ENCODE measurements around the gene EYS. TPM values are rescaled to one million over a fixed set of nuclear protein-coding genes. Genes with fewer than 3 reads are reported as not detected.
A peak's percentile ranks its signal among the peaks of the same experiment; 100 is the strongest.

Gene EYS
- total and polyA plus RNA-seq, 2 of the 8 experiments (the other 6 are each of a cell fraction or from before 2014, with no cell fraction given) = 0.05 to 0.13 TPM

DNA sequence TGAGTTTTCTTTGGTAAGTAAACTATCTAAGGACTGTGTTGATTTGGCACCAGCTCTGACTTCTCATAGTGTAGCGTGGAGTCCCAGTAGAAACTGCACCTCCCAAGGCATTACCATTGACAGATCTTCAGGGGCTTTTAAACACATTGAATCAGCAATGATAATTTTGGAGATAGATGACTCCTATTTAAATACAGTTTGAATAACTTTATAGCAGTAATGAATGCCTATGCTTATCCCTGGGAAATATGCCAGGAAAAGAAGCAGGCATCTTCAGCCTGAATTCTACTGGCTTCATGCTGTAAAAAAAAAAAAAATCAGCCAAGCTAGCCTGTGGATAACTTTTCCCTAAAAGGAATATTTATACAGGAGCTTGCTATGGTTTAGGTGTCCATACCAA is 895.9 kb downstream of the EYS start:
- H3K4me1 ChIP-seq (replicated peaks in 1 of 4; ENCODE audit: control insufficient read depth in 3 of 4, insufficient read depth in 4 of 4, low read length in 3 of 4) = no peaks in the 10 kb centered on the region
- H4K91ac ChIP-seq (replicated peaks; ENCODE audit: insufficient read length, low read length) = no peak overlapping the region
- H3K27ac ChIP-seq (ENCODE audit: low read depth, low read length) = no peak overlapping the region
- no peak overlapping the region for H3K23ac ChIP-seq (ENCODE audit: insufficient read length)
- H3K4me2 ChIP-seq (ENCODE audit: insufficient read depth in 1 of 2, low read depth in 2 of 2, low read length in 2 of 2) = no peak overlapping the region
- no peak overlapping the region for H3K9ac ChIP-seq (replicated peaks in 1 of 4; ENCODE audit: extremely low read depth in 1 of 4, low read depth in 3 of 4, low read length in 3 of 4)
- H3K79me1 ChIP-seq (ENCODE audit: low read depth, low read length) = no peaks in the 10 kb centered on the region
- H3K27me3 ChIP-seq (replicated peaks in 1 of 4; ENCODE audit: control insufficient read depth in 3 of 4, extremely low read depth in 1 of 4, insufficient read depth in 3 of 4, low read length in 3 of 4) = no peaks in the 10 kb centered on the region
- no peaks in the 10 kb centered on the region for H3K79me2 ChIP-seq (ENCODE audit: control insufficient read depth in 1 of 2, insufficient read depth in 2 of 2, low read length in 2 of 2)
- H2BK120ac ChIP-seq (replicated peaks; ENCODE audit: low read depth, low read length) = no peak overlapping the region
- H4K8ac ChIP-seq (ENCODE audit: extremely low read depth, insufficient read depth, low read length) = no peak overlapping the region
- H4K5ac ChIP-seq (ENCODE audit: insufficient read length, low read depth, low read length) = no peak overlapping the region
- H2BK15ac ChIP-seq (ENCODE audit: low read length) = no peak overlapping the region
- no peaks in the 10 kb centered on the region; the same call in 1 of the 2 replicates for H3K23me2 ChIP-seq (ENCODE audit: low read depth, low read length)
- no peaks in the 10 kb centered on the region for H3K36me3 ChIP-seq (ENCODE audit: control insufficient read depth in 2 of 4, insufficient read depth in 4 of 4, low read length in 3 of 4)
- no peak overlapping the region for H3K18ac ChIP-seq (ENCODE audit: extremely low read depth, low read length)
- no peak overlapping the region for H2BK5ac ChIP-seq (ENCODE audit: low read depth, low read length)
- FAIRE-seq (no peak), DNase-seq (ENCODE audit: low read depth in 1 of 2, low spot score in 2 of 2) (no peak)
- H2AFZ ChIP-seq (ENCODE audit: low read length) = 0 out of 2 replicates have a peak overlapping the region, but pooled peaks have one; percentile 50
- 100% methylated on average over 1 of the region's 1 CpG; no CpG with 5 or more reads in 1 of the 2 experiments for WGBS, 2 experiments (ENCODE audit: extremely low coverage in 1 of 2, insufficient coverage in 1 of 2, insufficient read length in 1 of 2, insufficient replicate concordance in 2 of 2, low coverage in 1 of 2, low lambda C conversion rate in 2 of 2, missing lambda C conversion rate in 1 of 2)
- H2BK12ac ChIP-seq (ENCODE audit: low read depth, low read length) = no peak overlapping the region
- no peak overlapping the region for H2AK5ac ChIP-seq (ENCODE audit: low read depth, low read length)
- no peak overlapping the region for H3K14ac ChIP-seq (ENCODE audit: insufficient read length)
- ChIA-PET POLR2A (ENCODE audit: partially characterized antibody) (no interaction called here), CTCF (ENCODE audit: partially characterized antibody) (no interaction called here)
- no peak overlapping the region for H3K56ac ChIP-seq (replicated peaks; ENCODE audit: insufficient read length, low read depth, low read length)
- H3K4ac ChIP-seq (replicated peaks; ENCODE audit: insufficient read length, low read depth, low read length) = no peak overlapping the region
- no peak overlapping the region for H2BK20ac ChIP-seq (ENCODE audit: low read length)
- no peak overlapping the region for H3K4me3 ChIP-seq (ENCODE audit: extremely low read depth in 1 of 4, insufficient read depth in 2 of 4, low read depth in 3 of 4, low read length in 4 of 4)
- H4K20me1 ChIP-seq (replicated peaks in 1 of 2; ENCODE audit: control insufficient read depth in 1 of 2, insufficient read depth in 2 of 2, low read length in 2 of 2) = no peaks in the 10 kb centered on the region
- no peaks in the 10 kb centered on the region for H3K9me3 ChIP-seq (ENCODE audit: insufficient read depth in 2 of 2, low read depth in 1 of 2, low read length in 1 of 2)
- no peak for TF ChIP-seq HDAC2 (IDR thresholded peaks at IDR 0.05; ENCODE audit: borderline replicate concordance in 1 of 2, low read depth in 2 of 2, low read length in 2 of 2)
- no peak for TF ChIP-seq CTBP2 (IDR thresholded peaks at IDR 0.05; ENCODE audit: borderline replicate concordance, insufficient read depth, insufficient read length, low read length)
- TF ChIP-seq RBBP5 (IDR thresholded peaks at IDR 0.05; ENCODE audit: borderline replicate concordance, low read depth, low read length) = no peak
- TF ChIP-seq RNF2 (IDR thresholded peaks at IDR 0.05; ENCODE audit: borderline replicate concordance, low read depth, low read length, missing control alignments, poor library complexity, severe bottlenecking) = no peak
- no peak for TF ChIP-seq POLR2A (IDR thresholded peaks at IDR 0.05; ENCODE audit: control extremely low read depth in 1 of 2, low read depth in 2 of 2, low read length in 2 of 2)
- no peak for TF ChIP-seq PHF8 (conservative IDR thresholded peaks at IDR 0.05; ENCODE audit: low read depth, low read length)
- TF ChIP-seq BACH1 (IDR thresholded peaks at IDR 0.05; ENCODE audit: low read length) = no peak
- no peak for TF ChIP-seq NRF1 (IDR thresholded peaks at IDR 0.05; ENCODE audit: low read depth, low read length)
- TF ChIP-seq MAFK (IDR thresholded peaks at IDR 0.05; ENCODE audit: low read depth, low read length) = no peak
- TF ChIP-seq, protein P1, sequence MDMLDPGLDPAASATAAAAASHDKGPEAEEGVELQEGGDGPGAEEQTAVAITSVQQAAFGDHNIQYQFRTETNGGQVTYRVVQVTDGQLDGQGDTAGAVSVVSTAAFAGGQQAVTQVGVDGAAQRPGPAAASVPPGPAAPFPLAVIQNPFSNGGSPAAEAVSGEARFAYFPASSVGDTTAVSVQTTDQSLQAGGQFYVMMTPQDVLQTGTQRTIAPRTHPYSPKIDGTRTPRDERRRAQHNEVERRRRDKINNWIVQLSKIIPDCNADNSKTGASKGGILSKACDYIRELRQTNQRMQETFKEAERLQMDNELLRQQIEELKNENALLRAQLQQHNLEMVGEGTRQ (IDR thresholded peaks at IDR 0.05; ENCODE audit: low read length) = no peak
- TF ChIP-seq ATF3 (IDR thresholded peaks at IDR 0.05; ENCODE audit: insufficient read depth, low read depth, low read length) = no peak
- TF ChIP-seq POU5F1 (IDR thresholded peaks at IDR 0.05; ENCODE audit: low read depth, low read length) = no peak

Measured in H1 (cell line).